Activated naive CD4-positive, alpha-beta T cell treated with Interleukin-2 at 50 U/mL for 16 hours (primary cell): ENCODE measurements around the gene FARP1.

ENCODE experiments used
- DNase-seq: peaks from one replicate; pipeline ENCODE4 v3.0.0-alpha.2; 2020

The FARP1 gene

DNA sequence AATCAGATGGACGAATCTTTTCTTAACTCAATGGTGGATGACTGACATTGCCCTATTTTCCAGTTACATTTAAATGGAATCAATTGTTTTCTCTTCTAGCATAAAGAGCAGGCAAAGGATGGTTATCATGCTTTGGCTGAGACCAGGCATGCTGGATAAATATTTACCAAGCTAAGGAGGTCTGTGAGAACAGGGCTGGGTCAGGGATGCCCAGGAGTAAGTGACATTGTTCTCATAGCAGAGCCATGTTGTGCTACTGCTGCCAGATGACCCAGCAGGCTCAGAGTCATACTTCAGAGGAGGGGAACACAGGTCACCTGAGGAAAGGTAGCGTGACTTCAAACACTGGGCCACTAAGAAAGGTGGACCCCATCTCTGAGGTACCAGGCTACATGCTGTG lies 150.2 kb downstream of the FARP1 start:
- DNase-seq: no peak

DNA sequence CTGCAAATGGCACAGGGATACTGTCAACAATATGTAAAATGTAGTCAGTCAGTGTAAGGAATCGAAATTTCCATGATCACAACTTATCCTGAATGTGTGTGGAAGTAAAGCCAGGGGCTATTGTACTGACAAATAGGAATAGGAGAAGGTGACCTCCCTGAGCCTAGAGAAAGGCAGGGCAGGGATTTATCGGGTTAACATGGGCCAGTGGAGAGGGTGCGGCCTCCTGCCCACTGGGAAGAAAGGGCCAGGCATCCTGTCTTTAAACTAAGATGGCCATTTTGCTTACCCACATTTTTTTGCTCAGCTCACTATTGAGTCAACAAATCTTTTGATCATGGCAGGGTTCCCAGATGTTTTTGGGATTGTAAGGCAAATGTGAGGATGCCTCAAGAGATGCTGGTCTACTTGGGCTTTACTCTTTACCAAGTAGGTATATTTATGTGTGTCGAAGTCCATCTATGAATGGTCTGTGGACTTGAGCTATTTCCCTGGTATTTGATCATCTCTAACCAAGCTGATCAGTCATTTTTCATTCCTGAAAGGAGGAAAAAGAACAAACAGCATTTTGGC lies 150.8 kb downstream of the FARP1 start:
- no peak for DNase-seq

DNA sequence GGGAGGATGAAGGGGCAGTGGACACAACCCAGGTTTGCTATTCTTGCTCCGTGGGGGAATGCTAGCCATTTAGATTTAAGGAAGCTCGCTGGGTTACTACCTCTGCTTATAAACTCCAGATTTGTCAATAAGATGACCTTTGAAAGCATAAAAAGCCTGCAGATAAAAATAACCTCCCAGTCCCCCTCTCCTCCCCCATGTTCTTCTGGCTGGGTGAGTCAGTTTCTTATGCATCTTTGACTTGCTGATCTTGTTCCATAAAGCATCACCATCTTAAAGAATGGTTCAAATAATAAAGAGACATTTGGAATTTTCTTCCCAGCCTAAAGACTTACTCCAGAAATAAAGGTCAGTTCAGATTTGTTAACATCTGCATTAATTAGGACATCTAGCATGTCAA lies 152.5 kb downstream of the FARP1 start:
- DNase-seq: no peak

DNA sequence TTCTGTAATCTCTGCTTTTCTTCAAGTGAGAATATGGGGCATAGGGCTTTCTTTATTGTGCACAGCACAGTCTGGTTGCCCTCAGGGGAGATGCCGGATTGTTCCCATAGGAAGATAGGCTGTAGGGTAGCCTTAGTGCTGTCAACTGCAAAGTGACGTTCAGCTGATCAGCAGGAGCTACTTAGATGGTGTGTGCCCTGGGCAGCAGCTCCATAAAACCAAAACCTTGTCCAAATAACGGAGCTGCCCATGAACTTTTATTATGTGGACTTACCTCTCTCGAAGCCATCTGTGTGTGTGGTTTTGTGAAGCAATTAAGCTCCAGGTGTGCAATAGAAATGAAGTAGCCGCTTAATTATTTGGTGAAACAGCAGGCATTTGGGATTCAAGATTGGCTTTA lies 154.2 kb downstream of the FARP1 start:
- no peak for DNase-seq

DNA sequence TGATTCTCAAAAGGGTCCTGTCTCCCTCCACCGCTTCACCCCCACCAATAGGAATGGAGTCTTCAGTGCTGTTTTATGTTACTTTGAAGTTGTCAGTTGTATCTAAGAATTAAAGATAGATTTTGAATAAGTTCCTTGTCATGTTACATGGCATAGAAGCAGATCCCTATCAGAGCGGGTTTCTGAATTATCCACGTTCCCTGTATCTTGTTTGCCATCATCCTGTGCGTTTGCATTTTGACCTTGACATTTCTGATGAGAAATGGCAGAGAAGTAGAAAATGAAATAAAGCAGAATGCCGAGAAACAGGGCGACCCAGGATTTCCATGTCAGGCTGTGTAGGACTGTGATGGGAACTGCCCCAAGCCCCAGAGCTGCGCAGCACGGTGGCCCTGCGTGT lies 154.9 kb downstream of the FARP1 start:
- DNase-seq: no peak

- no peak for DNase-seq
Observed at GRCh38 chr13:98298599-98298998, 155.7 kb downstream of the FARP1 start.

DNA sequence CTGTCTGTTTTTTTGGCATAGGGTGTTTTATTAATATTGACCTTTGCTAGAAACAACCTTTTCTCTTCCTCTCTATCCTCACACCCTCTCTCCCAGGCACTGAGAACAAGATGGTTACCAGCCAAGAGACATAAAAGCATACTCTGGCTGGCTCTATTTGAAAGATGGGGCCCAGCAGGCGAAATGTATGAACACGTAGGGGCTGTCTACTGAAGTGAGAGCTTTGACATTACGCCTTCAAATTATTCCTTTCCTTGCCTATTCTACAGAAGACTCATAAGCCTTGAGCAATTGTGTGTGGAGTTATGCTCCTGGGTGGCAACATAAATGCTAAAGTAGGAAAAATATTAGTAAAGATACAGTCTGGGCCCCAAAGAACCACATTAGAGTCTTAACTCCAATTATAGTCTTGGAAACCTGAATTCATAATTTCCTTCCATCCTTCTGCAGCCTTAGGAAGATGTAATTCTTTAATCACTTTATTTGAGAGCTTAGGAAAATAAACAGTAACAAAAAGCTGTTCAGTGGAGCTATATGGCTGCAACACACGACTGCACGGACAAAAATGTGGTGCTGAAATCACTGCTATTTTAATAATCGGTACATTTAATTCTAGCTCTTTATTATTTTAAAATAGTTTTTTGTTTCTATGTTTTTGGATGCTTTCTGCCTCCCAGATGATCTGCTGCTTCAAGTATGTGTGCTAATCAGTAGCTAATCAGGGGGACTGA lies 156.5 kb downstream of the FARP1 start:
- DNase-seq: no peak

DNA sequence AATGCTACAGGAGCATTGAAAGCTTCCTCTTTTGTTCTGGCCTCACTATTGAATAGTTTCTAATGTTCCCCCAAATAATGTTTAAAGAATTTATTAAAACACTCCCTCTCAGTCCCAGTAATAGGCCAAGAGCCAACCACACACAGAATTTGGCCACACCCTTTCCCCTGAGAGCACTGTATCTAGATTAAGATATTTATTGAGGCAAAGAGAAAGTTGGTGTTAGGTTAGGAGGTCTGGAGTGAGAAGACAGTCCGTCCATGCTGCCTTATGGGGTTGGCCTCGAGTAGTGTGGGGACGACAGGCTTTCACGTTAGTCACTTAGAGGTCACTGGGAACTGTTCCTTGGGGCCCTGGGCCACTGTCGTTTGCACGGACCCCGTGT lies 157.1 kb downstream of the FARP1 start:
- no peak for DNase-seq

DNA sequence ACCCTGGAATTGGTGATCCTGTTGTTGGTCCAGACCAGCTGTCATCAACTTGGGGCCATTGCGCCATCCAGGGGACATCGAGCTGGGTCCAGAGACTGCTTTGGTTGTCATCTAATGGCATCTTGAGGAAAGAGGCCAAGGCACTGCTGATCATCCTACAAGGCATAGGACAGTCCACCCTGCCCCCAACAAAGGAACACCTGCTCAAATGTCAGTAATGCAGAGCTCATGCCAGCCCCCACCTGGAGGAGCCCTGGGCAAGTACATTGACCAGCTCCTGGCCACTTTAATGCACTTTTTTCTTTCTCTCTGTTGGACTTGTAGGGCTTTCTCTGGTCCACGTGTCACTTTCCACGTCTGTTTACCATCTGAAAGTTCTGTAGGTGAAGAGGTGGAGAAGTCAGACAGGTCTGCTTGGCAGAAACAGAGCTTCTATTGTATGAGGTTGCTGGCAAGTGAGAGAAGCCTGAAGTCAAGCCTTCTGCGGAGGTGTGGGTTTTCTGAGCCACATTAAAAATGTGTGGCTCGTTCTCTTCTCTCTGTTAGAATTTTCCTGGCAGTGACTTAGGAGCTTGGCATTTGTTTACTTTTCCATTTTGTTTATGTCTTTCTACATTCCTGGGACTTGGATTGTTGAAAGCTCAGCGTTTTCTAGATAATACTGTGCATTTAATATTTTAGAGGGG lies 158.2 kb downstream of the FARP1 start:
- no peak for DNase-seq

- DNase-seq: no peak
Observed at GRCh38 chr13:98301721-98302120, 158.8 kb downstream of the FARP1 start.

DNA sequence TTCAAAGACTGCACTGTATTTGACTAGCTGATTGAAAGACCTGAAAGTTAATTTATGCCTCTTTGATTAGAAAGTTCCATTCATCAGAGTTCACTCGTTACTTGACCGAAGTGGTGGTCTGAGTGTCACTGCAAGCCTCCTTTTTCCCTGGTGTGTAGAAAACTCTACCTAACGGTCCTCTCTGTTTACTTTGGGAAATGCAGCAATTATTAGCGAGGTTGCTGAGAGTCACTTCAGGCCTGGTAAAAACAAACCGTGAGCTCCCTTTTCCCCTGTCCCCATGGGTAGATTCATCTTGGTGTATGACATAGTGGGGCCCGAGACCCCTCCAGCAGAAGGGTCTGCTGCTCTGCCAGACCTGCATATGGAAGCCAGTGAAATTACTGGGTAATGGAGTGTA lies 161.0 kb downstream of the FARP1 start:
- no peak for DNase-seq

GRCh38 chr13:98305670-98306069 lies 162.8 kb downstream of the FARP1 start:
- DNase-seq: no peak

GRCh38 chr13:98307463-98308085 lies 164.7 kb downstream of the FARP1 start:
- DNase-seq: no peak

GRCh38 chr13:98308086-98308911 lies 165.4 kb downstream of the FARP1 start:
- DNase-seq: no peak

DNA sequence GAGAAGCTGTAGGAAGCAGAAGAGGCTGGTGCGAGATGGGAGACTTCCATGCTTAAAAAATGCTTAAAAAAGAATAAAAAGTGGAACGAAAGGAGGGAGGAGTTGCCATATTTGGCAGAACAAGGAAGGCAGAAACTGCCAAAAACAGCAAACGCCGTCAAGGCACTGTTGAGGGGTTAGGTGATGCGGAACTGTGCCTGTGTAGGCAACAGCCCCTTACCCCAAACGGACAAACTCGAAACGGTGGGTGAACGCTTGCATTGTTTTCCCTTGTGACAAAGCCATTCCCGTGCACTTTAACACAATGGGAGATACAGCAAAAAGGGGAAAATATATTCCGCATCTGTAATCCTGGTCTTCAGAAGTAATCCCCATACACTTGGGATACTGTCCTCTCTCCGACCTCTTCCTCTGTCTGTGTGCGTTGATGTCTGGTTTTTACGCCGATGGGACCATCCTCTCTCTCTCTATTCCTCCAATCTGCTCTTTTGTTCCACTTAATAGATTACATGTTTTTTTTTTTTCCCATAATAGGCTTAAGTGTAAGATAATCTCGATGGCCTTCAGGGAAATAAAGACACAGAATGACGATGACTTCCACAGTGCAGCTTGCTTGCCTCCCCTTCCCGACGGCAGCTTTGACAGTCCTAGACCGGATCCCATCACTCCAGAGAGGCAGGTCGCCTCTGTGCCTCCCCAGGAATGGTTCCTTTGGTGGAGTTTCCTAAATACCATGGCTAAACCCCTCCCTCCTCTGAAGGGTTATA lies 166.9 kb downstream of the FARP1 start:
- DNase-seq: no peak

- no peak for DNase-seq
Observed at GRCh38 chr13:98310485-98311199, 167.7 kb downstream of the FARP1 start.

- no peak for DNase-seq
Observed at GRCh38 chr13:98311200-98311548, 168.3 kb downstream of the FARP1 start.

DNA sequence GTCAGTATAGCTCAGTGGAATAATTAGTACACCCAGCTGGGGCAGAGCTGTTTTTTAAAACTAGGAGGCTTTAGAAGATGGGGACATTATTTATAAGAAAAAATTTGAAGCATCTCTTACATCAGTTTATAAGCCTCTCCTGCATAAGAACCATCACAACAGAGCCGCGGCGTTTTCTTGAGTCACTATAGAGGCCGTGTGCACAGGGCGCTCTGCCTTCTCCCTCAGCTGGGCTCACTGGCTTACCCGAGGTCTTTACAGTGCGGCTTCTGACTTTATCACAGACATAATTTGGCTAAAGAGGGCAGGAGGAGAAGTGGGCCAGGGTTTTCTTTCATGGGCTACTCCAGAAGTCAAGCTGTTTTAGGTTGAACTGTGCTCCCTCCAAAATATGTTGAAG lies 169.7 kb downstream of the FARP1 start:
- no peak for DNase-seq

- no peak for DNase-seq
Observed at GRCh38 chr13:98313023-98313921, 170.4 kb downstream of the FARP1 start.

GRCh38 chr13:98313922-98314292 lies 171.0 kb downstream of the FARP1 start:
- no peak for DNase-seq

- DNase-seq: no peak
Observed at GRCh38 chr13:98315466-98315865, 172.6 kb downstream of the FARP1 start.
